GM12878 (cell line): ENCODE measurements around the gene NECAB3. TPM values are rescaled to one million over a fixed set of nuclear protein-coding genes. Genes with fewer than 3 reads are reported as not detected.

ENCODE experiments used
- CEBPB ChIP-seq, 2 experiments: fragments of 150-350 bp in 1 of 2; IDR thresholded peaks; 2 replicates each; pipeline ENCODE4 v1.6.1; 2012 to 2014; ENCODE audit warnings: low read depth in 2 of 2, low read length in 2 of 2, borderline replicate concordance in 1 of 2, inconsistent platforms in 1 of 2
- IRF4 ChIP-seq: IDR thresholded peaks from 2 replicates; pipeline ENCODE4 v1.6.1; 2011; ENCODE audit warnings: low read depth, low read length
- LARP7 ChIP-seq: fragments of 450-650 bp; IDR thresholded peaks from 2 replicates; pipeline ENCODE4 v1.6.1; 2017; ENCODE audit warnings: mild to moderate bottlenecking
- MTA3 ChIP-seq: IDR thresholded peaks from 2 replicates; pipeline ENCODE4 v1.6.1; 2012; ENCODE audit warnings: low read length, inconsistent platforms, borderline replicate concordance
- SMARCA5 ChIP-seq: fragments of 450-650 bp; IDR thresholded peaks from 2 replicates; pipeline ENCODE4 v1.6.1; 2017; ENCODE audit warnings: mild to moderate bottlenecking
- YY1 ChIP-seq: IDR thresholded peaks from 2 replicates; pipeline ENCODE4 v1.6.1; 2011; ENCODE audit warnings: low read depth, mild to moderate bottlenecking, low read length
- ZNF207 ChIP-seq: fragments of 450-650 bp; IDR thresholded peaks from 2 replicates; pipeline ENCODE4 v1.6.1; 2014; ENCODE audit warnings: antibody characterized with exemption, mild to moderate bottlenecking, borderline replicate concordance
- ZNF217 ChIP-seq: fragments of 450-650 bp; IDR thresholded peaks from 2 replicates; pipeline ENCODE4 v1.6.1; 2017; ENCODE audit warnings: antibody characterized with exemption, mild to moderate bottlenecking
- polyA plus RNA-seq, 11 experiments: library from polyadenylated mRNA; depleted of rRNA in 4 of 11; unstranded in 6 of 11; stranded (reverse) in 5 of 11; fragments of >200 nt; fragmentation: Nextera tagmentation in 4 of 11; fragmentation: Illumina TruSeq in 1 of 11; extraction: Ambion mirVana in 4 of 11; extraction: Trizol in 1 of 11; gene quantifications; 1 replicate in 1 of 11; 2 replicates in 10 of 11; pipeline versions ENCODE4 v1.2.1 to v1.2.3, GENCODE V29; 2011 to 2016; ENCODE audit warnings: inconsistent platforms in 2 of 11, missing spikeins in 2 of 11, low read depth in 1 of 11
- total RNA-seq, 4 experiments: library from RNA; depleted of rRNA in 3 of 4; stranded (reverse); fragments of >200 nt in 3 of 4; fragmentation: Illumina TruSeq in 1 of 4; extraction: Trizol in 1 of 4; gene quantifications; 2 replicates each; pipeline versions ENCODE4 v1.2.1 to v1.2.3, GENCODE V29; 2013 to 2021
- TF ChIP-seq, protein P1 (sequence below): fragments of 450-650 bp; IDR thresholded peaks from 2 replicates; pipeline ENCODE4 v1.6.1; 2017; ENCODE audit warnings: mild to moderate bottlenecking, moderate library complexity
- TF ChIP-seq, protein P2 (sequence below): fragments of 450-650 bp; formaldehyde crosslinking; IDR thresholded peaks from 2 replicates; pipeline ENCODE4 v1.5.0; 2022; ENCODE audit warnings: mild to moderate bottlenecking, missing genetic modification characterization
- TF ChIP-seq, protein P3 (sequence below): fragments of 450-650 bp; IDR thresholded peaks from 2 replicates; pipeline ENCODE4 v1.6.1; 2016; ENCODE audit warnings: mild to moderate bottlenecking, moderate library complexity, borderline replicate concordance
- TF ChIP-seq, protein P4 (sequence below): fragments of 450-650 bp; IDR thresholded peaks from 2 replicates; pipeline ENCODE4 v1.6.1; 2017; ENCODE audit warnings: mild to moderate bottlenecking, moderate library complexity

NECAB3 gene
- total and polyA plus RNA-seq, 10 of the 15 experiments (the other 5 are each of a cell fraction or from before 2014, with no cell fraction given) = 0.21 to 17.0 (median 7.2) TPM

DNA sequence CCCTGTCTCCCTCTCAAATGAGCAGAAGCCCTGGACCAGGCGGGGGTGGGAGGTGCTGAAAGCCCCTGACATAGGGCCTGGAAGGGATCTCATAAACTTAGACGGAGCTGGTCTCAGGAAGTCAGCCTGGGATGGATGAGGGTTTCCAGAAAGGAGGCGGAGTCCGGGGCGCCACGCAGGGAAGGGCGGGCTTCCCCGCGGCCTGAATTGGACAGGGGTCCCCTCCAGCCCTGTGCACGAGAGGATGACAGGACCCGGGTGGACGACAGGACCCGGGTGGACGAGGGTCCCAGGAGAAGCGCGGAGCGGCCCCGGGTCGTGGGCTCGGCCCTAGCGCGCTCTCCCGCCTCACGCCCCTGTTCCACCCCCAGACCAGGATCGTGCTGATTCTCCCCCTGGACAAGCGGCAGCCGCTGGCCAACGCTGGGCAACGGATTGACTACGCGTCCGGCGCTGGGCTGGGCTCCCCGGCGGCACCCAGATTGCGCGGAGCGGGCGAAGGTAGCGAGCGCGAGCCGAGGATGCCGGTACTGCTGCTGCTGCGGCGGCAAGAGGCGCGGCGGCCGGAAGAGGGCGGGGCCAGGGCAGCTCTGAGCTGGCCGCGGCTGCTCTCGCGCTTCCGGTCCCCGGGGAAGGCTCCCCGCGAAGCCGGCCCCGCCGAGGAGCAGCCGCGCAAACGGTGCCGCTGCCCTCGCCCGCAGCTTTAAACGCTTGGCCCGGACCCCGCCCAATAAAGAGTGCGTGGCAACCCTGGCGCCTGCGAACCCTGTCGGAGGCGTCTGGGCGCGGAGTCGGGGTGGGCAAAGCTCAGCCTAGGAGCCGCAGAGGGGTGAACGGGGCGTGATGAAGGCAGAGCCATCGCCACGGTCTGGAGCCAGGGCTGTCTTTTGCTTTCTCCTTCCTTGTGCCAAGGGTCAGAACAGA lies 10.8 kb downstream of the NECAB3 start (continued):
- TF ChIP-seq, protein P1, sequence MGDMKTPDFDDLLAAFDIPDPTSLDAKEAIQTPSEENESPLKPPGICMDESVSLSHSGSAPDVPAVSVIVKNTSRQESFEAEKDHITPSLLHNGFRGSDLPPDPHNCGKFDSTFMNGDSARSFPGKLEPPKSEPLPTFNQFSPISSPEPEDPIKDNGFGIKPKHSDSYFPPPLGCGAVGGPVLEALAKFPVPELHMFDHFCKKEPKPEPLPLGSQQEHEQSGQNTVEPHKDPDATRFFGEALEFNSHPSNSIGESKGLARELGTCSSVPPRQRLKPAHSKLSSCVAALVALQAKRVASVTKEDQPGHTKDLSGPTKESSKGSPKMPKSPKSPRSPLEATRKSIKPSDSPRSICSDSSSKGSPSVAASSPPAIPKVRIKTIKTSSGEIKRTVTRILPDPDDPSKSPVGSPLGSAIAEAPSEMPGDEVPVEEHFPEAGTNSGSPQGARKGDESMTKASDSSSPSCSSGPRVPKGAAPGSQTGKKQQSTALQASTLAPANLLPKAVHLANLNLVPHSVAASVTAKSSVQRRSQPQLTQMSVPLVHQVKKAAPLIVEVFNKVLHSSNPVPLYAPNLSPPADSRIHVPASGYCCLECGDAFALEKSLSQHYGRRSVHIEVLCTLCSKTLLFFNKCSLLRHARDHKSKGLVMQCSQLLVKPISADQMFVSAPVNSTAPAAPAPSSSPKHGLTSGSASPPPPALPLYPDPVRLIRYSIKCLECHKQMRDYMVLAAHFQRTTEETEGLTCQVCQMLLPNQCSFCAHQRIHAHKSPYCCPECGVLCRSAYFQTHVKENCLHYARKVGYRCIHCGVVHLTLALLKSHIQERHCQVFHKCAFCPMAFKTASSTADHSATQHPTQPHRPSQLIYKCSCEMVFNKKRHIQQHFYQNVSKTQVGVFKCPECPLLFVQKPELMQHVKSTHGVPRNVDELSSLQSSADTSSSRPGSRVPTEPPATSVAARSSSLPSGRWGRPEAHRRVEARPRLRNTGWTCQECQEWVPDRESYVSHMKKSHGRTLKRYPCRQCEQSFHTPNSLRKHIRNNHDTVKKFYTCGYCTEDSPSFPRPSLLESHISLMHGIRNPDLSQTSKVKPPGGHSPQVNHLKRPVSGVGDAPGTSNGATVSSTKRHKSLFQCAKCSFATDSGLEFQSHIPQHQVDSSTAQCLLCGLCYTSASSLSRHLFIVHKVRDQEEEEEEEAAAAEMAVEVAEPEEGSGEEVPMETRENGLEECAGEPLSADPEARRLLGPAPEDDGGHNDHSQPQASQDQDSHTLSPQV = no peak
- TF ChIP-seq ZNF217 (peak; percentile 57; the same call in 1 of the 2 replicates), LARP7 (peak; percentile 74; the same call in 1 of the 2 replicates), SMARCA5 (peak; percentile 70; the same call in 1 of the 2 replicates), CEBPB (IDR thresholded peaks at IDR 0.05; ENCODE audit: borderline replicate concordance in 1 of 2, low read depth in 2 of 2, low read length in 2 of 2) (no peak), IRF4 (no peak), ZNF207 (no peak), MTA3 (no peak), YY1 (no peak)
- TF ChIP-seq, protein P2, sequence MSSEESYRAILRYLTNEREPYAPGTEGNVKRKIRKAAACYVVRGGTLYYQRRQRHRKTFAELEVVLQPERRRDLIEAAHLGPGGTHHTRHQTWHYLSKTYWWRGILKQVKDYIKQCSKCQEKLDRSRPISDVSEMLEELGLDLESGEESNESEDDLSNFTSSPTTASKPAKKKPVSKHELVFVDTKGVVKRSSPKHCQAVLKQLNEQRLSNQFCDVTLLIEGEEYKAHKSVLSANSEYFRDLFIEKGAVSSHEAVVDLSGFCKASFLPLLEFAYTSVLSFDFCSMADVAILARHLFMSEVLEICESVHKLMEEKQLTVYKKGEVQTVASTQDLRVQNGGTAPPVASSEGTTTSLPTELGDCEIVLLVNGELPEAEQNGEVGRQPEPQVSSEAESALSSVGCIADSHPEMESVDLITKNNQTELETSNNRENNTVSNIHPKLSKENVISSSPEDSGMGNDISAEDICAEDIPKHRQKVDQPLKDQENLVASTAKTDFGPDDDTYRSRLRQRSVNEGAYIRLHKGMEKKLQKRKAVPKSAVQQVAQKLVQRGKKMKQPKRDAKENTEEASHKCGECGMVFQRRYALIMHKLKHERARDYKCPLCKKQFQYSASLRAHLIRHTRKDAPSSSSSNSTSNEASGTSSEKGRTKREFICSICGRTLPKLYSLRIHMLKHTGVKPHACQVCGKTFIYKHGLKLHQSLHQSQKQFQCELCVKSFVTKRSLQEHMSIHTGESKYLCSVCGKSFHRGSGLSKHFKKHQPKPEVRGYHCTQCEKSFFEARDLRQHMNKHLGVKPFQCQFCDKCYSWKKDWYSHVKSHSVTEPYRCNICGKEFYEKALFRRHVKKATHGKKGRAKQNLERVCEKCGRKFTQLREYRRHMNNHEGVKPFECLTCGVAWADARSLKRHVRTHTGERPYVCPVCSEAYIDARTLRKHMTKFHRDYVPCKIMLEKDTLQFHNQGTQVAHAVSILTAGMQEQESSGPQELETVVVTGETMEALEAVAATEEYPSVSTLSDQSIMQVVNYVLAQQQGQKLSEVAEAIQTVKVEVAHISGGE (CRISPR knock-in tag) = peak; percentile 79
- TF ChIP-seq, protein P3, sequence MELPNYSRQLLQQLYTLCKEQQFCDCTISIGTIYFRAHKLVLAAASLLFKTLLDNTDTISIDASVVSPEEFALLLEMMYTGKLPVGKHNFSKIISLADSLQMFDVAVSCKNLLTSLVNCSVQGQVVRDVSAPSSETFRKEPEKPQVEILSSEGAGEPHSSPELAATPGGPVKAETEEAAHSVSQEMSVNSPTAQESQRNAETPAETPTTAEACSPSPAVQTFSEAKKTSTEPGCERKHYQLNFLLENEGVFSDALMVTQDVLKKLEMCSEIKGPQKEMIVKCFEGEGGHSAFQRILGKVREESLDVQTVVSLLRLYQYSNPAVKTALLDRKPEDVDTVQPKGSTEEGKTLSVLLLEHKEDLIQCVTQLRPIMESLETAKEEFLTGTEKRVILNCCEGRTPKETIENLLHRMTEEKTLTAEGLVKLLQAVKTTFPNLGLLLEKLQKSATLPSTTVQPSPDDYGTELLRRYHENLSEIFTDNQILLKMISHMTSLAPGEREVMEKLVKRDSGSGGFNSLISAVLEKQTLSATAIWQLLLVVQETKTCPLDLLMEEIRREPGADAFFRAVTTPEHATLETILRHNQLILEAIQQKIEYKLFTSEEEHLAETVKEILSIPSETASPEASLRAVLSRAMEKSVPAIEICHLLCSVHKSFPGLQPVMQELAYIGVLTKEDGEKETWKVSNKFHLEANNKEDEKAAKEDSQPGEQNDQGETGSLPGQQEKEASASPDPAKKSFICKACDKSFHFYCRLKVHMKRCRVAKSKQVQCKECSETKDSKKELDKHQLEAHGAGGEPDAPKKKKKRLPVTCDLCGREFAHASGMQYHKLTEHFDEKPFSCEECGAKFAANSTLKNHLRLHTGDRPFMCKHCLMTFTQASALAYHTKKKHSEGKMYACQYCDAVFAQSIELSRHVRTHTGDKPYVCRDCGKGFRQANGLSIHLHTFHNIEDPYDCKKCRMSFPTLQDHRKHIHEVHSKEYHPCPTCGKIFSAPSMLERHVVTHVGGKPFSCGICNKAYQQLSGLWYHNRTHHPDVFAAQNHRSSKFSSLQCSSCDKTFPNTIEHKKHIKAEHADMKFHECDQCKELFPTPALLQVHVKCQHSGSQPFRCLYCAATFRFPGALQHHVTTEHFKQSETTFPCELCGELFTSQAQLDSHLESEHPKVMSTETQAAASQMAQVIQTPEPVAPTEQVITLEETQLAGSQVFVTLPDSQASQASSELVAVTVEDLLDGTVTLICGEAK = peak; percentile 78
- TF ChIP-seq, protein P4, sequence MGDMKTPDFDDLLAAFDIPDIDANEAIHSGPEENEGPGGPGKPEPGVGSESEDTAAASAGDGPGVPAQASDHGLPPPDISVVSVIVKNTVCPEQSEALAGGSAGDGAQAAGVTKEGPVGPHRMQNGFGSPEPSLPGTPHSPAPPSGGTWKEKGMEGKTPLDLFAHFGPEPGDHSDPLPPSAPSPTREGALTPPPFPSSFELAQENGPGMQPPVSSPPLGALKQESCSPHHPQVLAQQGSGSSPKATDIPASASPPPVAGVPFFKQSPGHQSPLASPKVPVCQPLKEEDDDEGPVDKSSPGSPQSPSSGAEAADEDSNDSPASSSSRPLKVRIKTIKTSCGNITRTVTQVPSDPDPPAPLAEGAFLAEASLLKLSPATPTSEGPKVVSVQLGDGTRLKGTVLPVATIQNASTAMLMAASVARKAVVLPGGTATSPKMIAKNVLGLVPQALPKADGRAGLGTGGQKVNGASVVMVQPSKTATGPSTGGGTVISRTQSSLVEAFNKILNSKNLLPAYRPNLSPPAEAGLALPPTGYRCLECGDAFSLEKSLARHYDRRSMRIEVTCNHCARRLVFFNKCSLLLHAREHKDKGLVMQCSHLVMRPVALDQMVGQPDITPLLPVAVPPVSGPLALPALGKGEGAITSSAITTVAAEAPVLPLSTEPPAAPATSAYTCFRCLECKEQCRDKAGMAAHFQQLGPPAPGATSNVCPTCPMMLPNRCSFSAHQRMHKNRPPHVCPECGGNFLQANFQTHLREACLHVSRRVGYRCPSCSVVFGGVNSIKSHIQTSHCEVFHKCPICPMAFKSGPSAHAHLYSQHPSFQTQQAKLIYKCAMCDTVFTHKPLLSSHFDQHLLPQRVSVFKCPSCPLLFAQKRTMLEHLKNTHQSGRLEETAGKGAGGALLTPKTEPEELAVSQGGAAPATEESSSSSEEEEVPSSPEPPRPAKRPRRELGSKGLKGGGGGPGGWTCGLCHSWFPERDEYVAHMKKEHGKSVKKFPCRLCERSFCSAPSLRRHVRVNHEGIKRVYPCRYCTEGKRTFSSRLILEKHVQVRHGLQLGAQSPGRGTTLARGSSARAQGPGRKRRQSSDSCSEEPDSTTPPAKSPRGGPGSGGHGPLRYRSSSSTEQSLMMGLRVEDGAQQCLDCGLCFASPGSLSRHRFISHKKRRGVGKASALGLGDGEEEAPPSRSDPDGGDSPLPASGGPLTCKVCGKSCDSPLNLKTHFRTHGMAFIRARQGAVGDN = peak; percentile 90
